Calu3 (cell line): ENCODE results near the gene HBG1. TPM values are rescaled to one million over a fixed set of nuclear protein-coding genes. Genes with fewer than 3 reads are reported as not detected.

ENCODE experiments used
- BruUV-seq: library from RNA; stranded (reverse); fragments of 400-500 nt; replicated peaks from 2 replicates; lab custom pipeline; 2021; lab: Mats Ljungman, UMichigan
- CTCF ChIA-PET: fragments of 300-600 bp; sonication (Branson Sonifier 250); formaldehyde crosslinking; loops from one replicate; lab custom pipeline; 2022; ENCODE audit warnings: antibody characterized with exemption; lab: Charles Lee
- DNase-seq: peaks from one replicate; pipeline ENCODE4 v3.0.0; 2022
- H3K27ac Mint-ChIP-seq: one replicate; pipeline ENCODE4 v1.8.0; 2022; ENCODE audit warnings: mixed read lengths; ENCODE audit not compliant: unreplicated experiment
- H3K27me3 Mint-ChIP-seq: one replicate; pipeline ENCODE4 v1.8.0; 2022; ENCODE audit warnings: mixed read lengths; ENCODE audit not compliant: unreplicated experiment
- H3K36me3 Mint-ChIP-seq: one replicate; pipeline ENCODE4 v1.8.0; 2022; ENCODE audit warnings: mild to moderate bottlenecking, moderate library complexity, mixed read lengths; ENCODE audit not compliant: insufficient read depth, unreplicated experiment
- H3K4me1 Mint-ChIP-seq: one replicate; pipeline ENCODE4 v1.8.0; 2022; ENCODE audit warnings: mild to moderate bottlenecking, low read depth, mixed read lengths; ENCODE audit not compliant: unreplicated experiment
- H3K4me3 Mint-ChIP-seq: one replicate; pipeline ENCODE4 v1.8.0; 2022; ENCODE audit warnings: mild to moderate bottlenecking, low read depth, moderate library complexity, mixed read lengths; ENCODE audit not compliant: unreplicated experiment
- H3K9me3 Mint-ChIP-seq: one replicate; pipeline ENCODE4 v1.8.0; 2022; ENCODE audit warnings: low read depth, mixed read lengths; ENCODE audit not compliant: unreplicated experiment
- intact Hi-C: fragments of 100-400 bp; cut with micrococcal nuclease; formaldehyde crosslinking; loops from one replicate; pipeline ENCODE4 v1.10.0; 2022; ENCODE audit not compliant: unreplicated experiment
- total RNA-seq: library from RNA; stranded (reverse); gene quantifications from 2 replicates; pipeline ENCODE4 v1.2.3, GENCODE V29; 2022
- TF ChIP-seq, protein P1 (sequence below): fragments of 200-600 bp; IDR thresholded peaks from one replicate; pipeline ENCODE4 v1.8.0; 2022; ENCODE audit warnings: antibody characterized with exemption; ENCODE audit not compliant: unreplicated experiment

Gene HBG1
- total RNA-seq, 1 experiment from 2014 or later, result not detected

DNA sequence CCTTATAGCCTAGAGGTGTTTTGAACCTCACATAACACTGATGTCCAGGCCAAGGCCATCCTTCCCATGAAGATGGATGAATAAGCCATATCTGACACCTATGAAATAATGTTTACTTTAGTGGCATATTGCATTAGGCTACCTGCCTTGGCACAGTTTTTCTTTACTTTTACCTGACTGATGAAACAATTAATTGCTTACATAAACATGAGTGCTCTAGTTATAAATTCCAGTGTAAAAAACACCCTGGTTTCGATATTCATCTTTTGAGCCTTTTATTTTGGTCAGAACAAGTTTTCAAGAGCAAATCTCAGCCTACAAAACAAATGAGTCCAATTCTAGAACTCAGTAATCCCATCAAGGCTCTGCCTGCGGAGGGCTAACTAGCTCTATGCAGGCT lies 27.0 kb upstream of the HBG1 start:
- CTCF ChIA-PET, result interaction anchor here (0.6 to 0.7 kb wide), 2 partner anchors 356 to 827 kb away, joined by 3 to 5 read pairs; no protein-coding TSS in a partner anchor
- no TSS peak for BruUV-seq
- no peaks in the 10 kb centered on the region for H3K27me3 Mint-ChIP-seq
- no peaks in the 10 kb centered on the region for H3K9me3 Mint-ChIP-seq
- no peak for DNase-seq
- H3K27ac Mint-ChIP-seq, result no peak overlapping the region
- H3K4me1 Mint-ChIP-seq, result peaks cover 8% of the 10 kb centered on the region
- no peaks in the 10 kb centered on the region for H3K36me3 Mint-ChIP-seq
- intact Hi-C loops, result no loop called here
- no peak overlapping the region for H3K4me3 Mint-ChIP-seq
- TF ChIP-seq, protein P1, sequence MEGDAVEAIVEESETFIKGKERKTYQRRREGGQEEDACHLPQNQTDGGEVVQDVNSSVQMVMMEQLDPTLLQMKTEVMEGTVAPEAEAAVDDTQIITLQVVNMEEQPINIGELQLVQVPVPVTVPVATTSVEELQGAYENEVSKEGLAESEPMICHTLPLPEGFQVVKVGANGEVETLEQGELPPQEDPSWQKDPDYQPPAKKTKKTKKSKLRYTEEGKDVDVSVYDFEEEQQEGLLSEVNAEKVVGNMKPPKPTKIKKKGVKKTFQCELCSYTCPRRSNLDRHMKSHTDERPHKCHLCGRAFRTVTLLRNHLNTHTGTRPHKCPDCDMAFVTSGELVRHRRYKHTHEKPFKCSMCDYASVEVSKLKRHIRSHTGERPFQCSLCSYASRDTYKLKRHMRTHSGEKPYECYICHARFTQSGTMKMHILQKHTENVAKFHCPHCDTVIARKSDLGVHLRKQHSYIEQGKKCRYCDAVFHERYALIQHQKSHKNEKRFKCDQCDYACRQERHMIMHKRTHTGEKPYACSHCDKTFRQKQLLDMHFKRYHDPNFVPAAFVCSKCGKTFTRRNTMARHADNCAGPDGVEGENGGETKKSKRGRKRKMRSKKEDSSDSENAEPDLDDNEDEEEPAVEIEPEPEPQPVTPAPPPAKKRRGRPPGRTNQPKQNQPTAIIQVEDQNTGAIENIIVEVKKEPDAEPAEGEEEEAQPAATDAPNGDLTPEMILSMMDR, result no peak

DNA sequence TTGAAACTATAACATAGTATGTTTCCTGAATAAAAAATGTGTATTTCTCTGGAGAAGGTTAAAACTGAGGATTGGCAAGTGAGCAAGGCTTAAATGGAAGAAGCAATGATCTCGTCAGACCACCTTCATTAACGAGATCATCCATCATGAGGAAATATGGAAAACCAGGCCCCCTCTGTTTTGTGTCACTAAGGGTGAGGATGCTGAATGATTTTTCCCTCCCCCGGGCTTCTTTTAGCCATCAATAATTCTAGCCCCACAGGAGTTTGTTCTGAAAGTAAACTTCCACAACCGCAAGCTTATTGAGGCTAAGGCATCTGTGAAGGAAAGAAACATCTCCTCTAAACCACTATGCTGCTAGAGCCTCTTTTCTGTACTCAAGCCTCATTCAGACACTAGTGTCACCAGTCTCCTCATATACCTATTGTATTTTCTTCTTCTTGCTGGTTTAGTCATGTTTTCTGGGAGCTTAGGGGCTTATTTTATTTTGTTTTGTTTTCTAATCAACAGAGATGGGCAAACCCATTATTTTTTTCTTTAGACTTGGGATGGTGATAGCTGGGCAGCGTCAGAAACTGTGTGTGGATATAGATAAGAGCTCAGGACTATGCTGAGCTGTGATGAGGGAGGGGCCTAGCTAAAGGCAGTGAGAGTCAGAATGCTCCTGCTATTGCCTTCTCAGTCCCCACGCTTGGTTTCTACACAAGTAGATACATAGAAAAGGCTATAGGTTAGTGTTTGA lies 25.9 kb upstream of the HBG1 start:
- Mint-ChIP-seq H3K4me3 (no peak overlapping the region), H3K4me1 (peaks cover 3% of the 10 kb centered on the region), H3K36me3 (no peaks in the 10 kb centered on the region), H3K27ac (no peak overlapping the region), H3K9me3 (no peaks in the 10 kb centered on the region), H3K27me3 (no peaks in the 10 kb centered on the region)
- CTCF ChIA-PET, result no interaction called here
- DNase-seq, result no peak
- TF ChIP-seq, protein P1, result no peak
- intact Hi-C loops, result no loop called here
- BruUV-seq, result no TSS peak

DNA sequence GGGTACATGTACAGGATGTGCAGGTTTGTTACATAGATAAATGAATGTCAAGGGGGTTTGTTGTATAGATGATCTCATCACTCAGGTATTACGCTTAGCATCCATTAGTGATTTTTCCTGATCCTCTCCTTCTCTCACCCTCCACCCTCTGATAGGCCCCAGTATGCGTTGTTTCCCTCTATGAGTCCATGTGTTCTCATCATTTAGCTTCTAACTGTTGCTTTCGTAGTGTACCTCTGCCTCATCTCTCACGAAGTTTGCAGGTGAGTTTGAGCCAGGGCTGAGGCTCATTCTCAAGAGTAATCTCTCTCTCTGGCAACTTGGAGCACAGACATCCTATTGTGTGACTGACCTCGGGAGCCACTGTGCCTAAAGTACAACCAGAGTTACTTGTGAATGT lies 24.7 kb upstream of the HBG1 start:
- Mint-ChIP-seq H3K27me3 (peaks cover 9% of the 10 kb centered on the region), H3K27ac (no peak overlapping the region), H3K9me3 (no peaks in the 10 kb centered on the region), H3K4me1 (no peaks in the 10 kb centered on the region), H3K36me3 (no peaks in the 10 kb centered on the region), H3K4me3 (no peak overlapping the region)
- CTCF ChIA-PET, result no interaction called here
- TF ChIP-seq, protein P1, result no peak
- DNase-seq, result no peak
- BruUV-seq, result no TSS peak
- intact Hi-C loops, result no loop called here

DNA sequence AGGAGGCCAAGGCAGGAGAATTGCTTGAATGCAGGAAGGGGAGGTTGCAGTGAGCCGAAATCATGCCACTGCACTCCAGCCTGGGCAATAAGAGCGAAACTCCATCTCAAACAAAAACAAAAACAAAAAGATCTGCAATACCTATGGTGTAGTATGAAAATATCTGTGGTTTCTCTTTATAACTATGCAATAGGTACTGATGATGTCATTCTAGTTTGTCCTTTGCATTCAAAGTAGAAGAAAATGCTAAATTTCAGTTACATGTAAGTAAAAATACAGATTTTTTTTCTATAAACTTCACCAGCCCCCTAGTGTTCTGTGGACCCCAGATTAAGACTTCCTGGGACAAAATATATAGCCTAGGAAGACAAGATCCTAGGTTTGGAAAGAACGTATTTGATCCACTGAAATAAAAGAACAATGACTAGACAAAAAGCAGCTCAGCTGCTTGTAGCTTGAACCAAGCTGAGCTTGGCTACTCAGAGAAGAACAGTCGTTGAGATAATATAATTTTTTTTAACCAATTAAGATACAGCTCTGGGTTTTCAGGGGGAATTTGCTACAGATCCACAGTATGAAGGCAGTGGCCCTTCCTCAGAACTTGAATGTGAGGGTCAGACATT lies 22.8 kb upstream of the HBG1 start:
- Mint-ChIP-seq H3K4me1 (no peaks in the 10 kb centered on the region), H3K27ac (no peak overlapping the region), H3K27me3 (peaks cover 28% of the 10 kb centered on the region), H3K4me3 (no peak overlapping the region), H3K9me3 (no peaks in the 10 kb centered on the region), H3K36me3 (no peaks in the 10 kb centered on the region)
- intact Hi-C loops, result no loop called here
- CTCF ChIA-PET, result no interaction called here
- no peak for DNase-seq
- no TSS peak for BruUV-seq
- TF ChIP-seq, protein P1, result no peak
